Activated CD4-positive, alpha-beta memory T cell treated with anti-CD3 and anti-CD28 coated beads for 36 hours (primary cell): ENCODE measurements around the gene EXOC3L2. TPM values are rescaled to one million over a fixed set of nuclear protein-coding genes. Genes with fewer than 3 reads are reported as not detected.
"Not testable (repeated sequence)": the region's sequence is repeated elsewhere in the genome, so short reads cannot be mapped to it uniquely, and the experiment has no call there.

Source experiments
- CTCF ChIA-PET: fragments of 350-600 bp; sonication (Branson Sonifier 250); formaldehyde crosslinking; loops from one replicate; lab custom pipeline; 2021; ENCODE audit warnings: antibody characterized with exemption, inconsistent platforms; lab: Charles Lee
- POLR2A ChIA-PET: fragments of 350-600 bp; sonication (Branson Sonifier 250); formaldehyde crosslinking; loops from one replicate; lab custom pipeline; 2021; ENCODE audit warnings: antibody characterized with exemption; lab: Charles Lee
- DNase-seq: peaks from one replicate; pipeline ENCODE4 v3.0.0-alpha.2; 2020
- H3K27ac Mint-ChIP-seq: one replicate; pipeline ENCODE4 v1.8.0; 2021; ENCODE audit warnings: mixed read lengths
- H3K27me3 Mint-ChIP-seq: one replicate; pipeline ENCODE4 v1.8.0; 2021; ENCODE audit warnings: mixed read lengths
- H3K36me3 Mint-ChIP-seq: one replicate; pipeline ENCODE4 v1.8.0; 2021; ENCODE audit warnings: mixed read lengths
- H3K4me1 Mint-ChIP-seq: one replicate; pipeline ENCODE4 v1.8.0; 2021; ENCODE audit warnings: low read depth, mixed read lengths
- H3K4me3 Mint-ChIP-seq: one replicate; pipeline ENCODE4 v1.8.0; 2021; ENCODE audit warnings: mild to moderate bottlenecking, mixed read lengths
- H3K9me3 Mint-ChIP-seq: one replicate; pipeline ENCODE4 v1.8.0; 2021; ENCODE audit warnings: mixed read lengths
- intact Hi-C: fragments of 100-400 bp; cut with micrococcal nuclease; formaldehyde crosslinking; loops from one replicate; pipeline ENCODE4 v1.15.1; 2023
- total RNA-seq, 2 experiments: library from RNA; stranded (reverse); gene quantifications; one replicate each; pipeline ENCODE4 v1.2.3, GENCODE V29; 2021

The EXOC3L2 gene
- total RNA-seq, 2 experiments from 2014 or later = not detected

DNA sequence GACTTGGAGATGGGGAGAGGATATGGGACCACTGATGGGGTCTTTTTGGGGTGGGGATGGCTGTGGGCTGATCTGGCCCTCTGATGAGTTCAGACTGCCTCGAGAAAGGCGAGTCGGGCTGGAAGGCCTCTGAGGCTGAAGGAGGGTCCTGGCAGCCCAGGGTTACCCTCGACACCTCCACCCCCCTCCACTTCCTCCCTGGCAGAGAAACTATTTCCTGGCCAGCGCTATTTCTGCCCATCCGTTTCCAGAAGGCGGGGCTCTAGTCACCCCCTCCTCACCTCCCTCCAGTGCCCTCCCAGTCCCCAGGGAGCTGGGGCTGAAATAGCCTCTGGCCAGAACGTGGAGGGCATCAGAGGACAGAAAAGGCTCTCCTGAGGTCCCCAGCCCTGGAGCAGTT is 9.7 kb downstream of the EXOC3L2 start:
- no peak overlapping the region for H3K4me3 Mint-ChIP-seq
- no peaks in the 10 kb centered on the region for H3K36me3 Mint-ChIP-seq
- intact Hi-C loops = no loop called here
- peaks cover 25% of the 10 kb centered on the region for H3K27me3 Mint-ChIP-seq
- no peaks in the 10 kb centered on the region for H3K4me1 Mint-ChIP-seq
- POLR2A ChIA-PET = no interaction called here
- CTCF ChIA-PET = no interaction called here
- H3K27ac Mint-ChIP-seq = no peak overlapping the region
- H3K9me3 Mint-ChIP-seq = no peaks in the 10 kb centered on the region
- DNase-seq = no peak

DNA sequence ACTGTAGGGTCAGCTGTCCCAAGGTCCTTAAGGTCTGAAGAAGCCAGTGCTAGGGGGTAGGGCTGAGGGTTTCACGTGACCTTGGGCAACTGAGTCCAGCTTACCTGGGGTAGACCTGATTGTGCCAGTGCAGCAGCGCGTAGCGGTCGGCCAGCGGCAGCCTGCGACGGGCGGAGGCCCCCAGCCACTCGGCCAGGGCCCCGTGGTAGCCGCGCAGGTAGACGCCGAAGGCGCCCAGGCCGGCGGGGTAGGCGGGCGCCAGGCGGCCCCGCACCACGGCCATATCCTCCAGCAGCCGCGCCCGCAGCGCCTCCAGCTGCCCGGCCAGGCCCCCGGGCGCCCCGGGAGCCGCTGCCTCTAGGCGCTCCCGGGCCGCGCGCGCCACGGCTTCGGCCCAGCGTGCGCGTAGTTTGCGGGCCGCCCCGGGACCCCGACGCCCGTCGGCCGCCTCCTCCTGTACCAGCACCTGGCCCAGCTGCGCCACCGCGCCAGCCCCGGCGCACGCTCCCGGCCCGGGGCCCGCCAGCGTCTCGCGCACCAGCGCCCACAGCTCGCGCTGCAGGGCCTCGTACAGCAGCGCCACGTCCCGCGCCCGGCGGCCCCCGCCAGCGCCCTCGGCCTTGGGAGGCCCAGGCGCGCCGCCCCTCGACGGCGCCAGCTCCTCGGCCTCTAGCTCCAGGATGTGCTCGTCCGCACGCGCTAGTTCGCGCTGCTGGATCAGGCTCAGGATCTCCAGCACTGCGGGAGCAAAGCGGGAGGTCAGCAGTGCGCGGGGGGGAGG is 10.9 kb downstream of the EXOC3L2 start:
- DNase-seq = no peak
- Mint-ChIP-seq H3K27me3 (peaks cover 25% of the 10 kb centered on the region), H3K4me1 (no peaks in the 10 kb centered on the region), H3K9me3 (no peaks in the 10 kb centered on the region), H3K4me3 (no peak overlapping the region), H3K27ac (no peak overlapping the region), H3K36me3 (no peaks in the 10 kb centered on the region)
- ChIA-PET POLR2A (no interaction called here), CTCF (no interaction called here)
- intact Hi-C loops = no loop called here

DNA sequence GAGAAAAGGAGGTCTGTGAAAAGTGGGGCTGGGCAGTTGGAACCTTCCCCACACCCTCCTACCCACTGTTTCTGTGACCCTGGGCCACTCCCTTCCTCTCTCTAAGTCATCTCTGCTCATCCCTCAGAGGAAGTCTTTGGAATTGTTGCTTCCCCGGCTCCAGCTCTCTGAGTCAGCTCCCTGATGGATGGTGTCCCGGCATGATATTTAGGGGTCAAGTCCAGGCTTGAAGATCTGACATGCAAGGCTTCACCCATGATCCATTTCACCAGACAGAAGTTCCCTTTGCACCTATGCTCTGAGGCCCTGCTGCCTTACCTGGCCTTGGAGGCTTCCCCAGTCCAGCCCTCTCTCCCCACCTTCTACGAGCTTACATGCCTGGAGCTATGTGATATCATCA is 13.3 kb downstream of the EXOC3L2 start:
- H3K36me3 Mint-ChIP-seq = no peaks in the 10 kb centered on the region
- DNase-seq = no peak
- intact Hi-C loops = no loop called here
- no peaks in the 10 kb centered on the region for H3K9me3 Mint-ChIP-seq
- no peak overlapping the region for H3K27ac Mint-ChIP-seq
- H3K4me1 Mint-ChIP-seq = no peaks in the 10 kb centered on the region
- POLR2A ChIA-PET = no interaction called here
- CTCF ChIA-PET = no interaction called here
- H3K27me3 Mint-ChIP-seq = peaks cover 21% of the 10 kb centered on the region
- no peak overlapping the region for H3K4me3 Mint-ChIP-seq

DNA sequence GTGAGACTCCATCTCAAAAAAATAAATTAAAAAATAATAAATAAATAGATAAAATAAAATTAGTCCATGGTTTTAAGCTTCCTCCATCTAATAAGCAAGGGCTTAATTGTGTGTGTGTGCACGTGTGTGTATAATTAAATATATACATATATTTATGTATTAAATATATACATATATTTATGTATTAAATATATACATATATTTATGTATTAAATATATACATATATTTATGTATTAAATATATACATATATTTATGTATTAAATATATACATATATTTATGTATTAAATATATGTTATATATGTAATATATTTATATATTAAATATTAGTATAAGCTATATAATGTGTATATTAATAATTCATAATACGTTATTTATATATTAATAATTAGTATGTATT is 16.2 kb downstream of the EXOC3L2 start:
- DNase-seq, POLR2A ChIA-PET, intact Hi-C loops, H3K4me3 Mint-ChIP-seq, H3K36me3 Mint-ChIP-seq, H3K9me3 Mint-ChIP-seq, H3K4me1 Mint-ChIP-seq, H3K27ac Mint-ChIP-seq: not testable (repeated sequence)
- CTCF ChIA-PET = interaction anchor here (1.0 to 1.1 kb wide), 2 partner anchors 16 to 28 kb away, joined by 3 read pairs; no protein-coding TSS in a partner anchor
- H3K27me3 Mint-ChIP-seq = peaks cover 12% of the 10 kb centered on the region

DNA sequence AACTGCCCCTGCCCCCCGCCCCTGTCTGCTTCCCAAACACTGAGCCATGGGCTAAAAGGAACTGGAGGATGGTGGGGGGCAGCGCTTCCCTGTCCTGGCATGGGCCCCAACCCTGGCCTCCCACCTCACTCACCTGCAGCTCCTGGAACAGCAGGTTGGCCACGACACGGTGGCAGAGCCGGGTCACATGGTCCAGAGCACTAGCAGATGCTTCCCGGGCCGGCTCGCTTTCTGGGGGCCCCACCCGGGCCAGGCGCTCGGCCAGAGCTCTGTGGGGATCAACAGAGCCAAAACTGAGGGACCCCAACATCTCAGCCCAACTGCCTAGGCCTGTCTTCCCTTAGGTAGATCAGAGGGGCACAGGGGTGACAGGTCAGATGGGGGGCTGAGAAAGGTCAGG is 20.6 kb downstream of the EXOC3L2 start:
- Mint-ChIP-seq H3K4me1 (no peaks in the 10 kb centered on the region), H3K27me3 (peaks cover 16% of the 10 kb centered on the region), H3K9me3 (no peaks in the 10 kb centered on the region), H3K27ac (no peak overlapping the region), H3K4me3 (no peak overlapping the region), H3K36me3 (no peaks in the 10 kb centered on the region)
- no peak for DNase-seq
- POLR2A ChIA-PET = no interaction called here
- intact Hi-C loops = no loop called here
- CTCF ChIA-PET = no interaction called here

DNA sequence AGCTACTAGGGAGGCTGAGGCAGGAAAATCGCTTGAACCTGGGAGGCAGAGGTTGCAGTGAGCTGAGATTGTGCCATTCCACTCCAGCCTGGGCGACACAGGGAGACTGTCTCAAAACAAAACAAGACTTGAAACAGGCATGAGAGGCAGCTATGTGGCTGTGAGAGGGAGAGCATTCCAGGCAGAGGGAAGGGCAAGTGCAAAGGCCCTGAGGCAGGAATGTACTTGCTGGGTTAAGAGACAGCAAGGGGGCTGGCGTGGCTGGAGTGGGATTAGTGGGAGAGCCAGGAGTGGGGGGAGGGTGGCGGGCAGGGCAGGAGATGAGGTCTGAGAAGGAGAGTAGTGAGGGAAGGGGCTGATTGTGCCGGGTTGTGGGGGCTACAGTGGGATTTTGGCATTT is 21.3 kb downstream of the EXOC3L2 start:
- CTCF ChIA-PET = no interaction called here
- H3K9me3 Mint-ChIP-seq = no peaks in the 10 kb centered on the region
- no peaks in the 10 kb centered on the region for H3K4me1 Mint-ChIP-seq
- H3K4me3 Mint-ChIP-seq = no peak overlapping the region
- H3K27me3 Mint-ChIP-seq = peaks cover 18% of the 10 kb centered on the region
- intact Hi-C loops = no loop called here
- DNase-seq = no peak
- no peak overlapping the region for H3K27ac Mint-ChIP-seq
- no peaks in the 10 kb centered on the region for H3K36me3 Mint-ChIP-seq
- POLR2A ChIA-PET = no interaction called here

DNA sequence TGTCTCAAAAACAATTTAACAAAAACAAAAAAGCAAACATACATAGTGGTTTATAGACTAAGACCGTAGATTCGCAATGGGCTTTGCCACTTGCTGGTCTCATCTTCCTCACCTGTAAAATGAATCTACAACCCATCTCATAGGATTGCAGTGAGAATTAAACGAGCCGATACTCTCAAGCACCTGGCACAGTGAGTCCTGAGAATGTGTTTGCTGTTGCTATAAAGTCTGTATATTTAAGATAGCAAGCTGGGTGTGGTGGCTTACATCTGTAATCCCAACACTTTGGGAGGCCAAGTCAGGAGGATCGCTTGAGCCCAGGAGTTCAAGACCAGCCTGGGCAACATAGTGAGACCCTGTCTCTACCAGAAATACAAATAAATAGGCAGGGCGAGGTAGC is 22.5 kb downstream of the EXOC3L2 start:
- DNase-seq = no peak
- POLR2A ChIA-PET = no interaction called here
- Mint-ChIP-seq H3K4me1 (no peaks in the 10 kb centered on the region), H3K36me3 (no peaks in the 10 kb centered on the region), H3K27ac (no peak overlapping the region), H3K9me3 (no peaks in the 10 kb centered on the region), H3K4me3 (no peak overlapping the region), H3K27me3 (peaks cover 27% of the 10 kb centered on the region)
- CTCF ChIA-PET = no interaction called here
- intact Hi-C loops = no loop called here

DNA sequence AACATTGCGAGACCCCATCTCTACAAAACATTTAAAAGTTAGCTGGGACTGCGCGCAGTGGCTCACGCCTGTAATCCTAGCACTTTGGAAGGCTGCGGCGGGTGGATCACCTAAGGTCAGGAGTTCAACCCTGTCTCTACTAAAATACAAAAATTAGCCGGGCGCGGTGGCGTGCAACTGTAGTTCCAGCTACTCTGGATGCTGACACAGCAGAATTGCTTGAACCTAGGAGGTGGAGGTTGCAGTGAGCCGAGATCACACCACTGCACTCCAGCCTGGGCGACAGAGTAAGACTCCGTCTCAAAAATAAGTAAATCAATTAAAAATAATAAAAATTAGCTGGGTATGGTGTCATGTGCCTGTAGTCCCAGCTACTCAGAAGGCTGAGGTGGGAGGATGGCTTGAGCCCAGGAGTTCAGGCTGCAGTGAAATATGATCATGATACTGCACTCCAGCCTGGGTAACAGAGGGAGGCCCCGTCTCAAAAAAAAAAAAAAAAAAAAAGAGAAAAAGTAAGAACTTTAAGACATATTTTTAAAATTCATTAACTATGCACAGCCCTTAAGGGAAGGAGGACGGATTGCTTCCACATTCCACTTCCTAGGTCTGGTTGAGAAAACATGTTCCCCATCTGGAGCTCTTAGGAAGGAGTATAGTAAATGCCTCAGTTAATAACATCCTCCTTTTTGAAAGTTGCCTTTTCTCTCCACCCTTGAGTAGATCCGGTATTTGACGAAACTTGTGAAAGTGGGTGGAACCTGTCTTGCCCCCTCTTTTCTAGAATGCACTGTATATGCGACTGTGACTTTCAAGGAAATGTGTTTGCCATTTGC is 26.1 kb downstream of the EXOC3L2 start:
- Mint-ChIP-seq H3K27ac (no peak overlapping the region), H3K4me3 (no peak overlapping the region), H3K9me3 (no peaks in the 10 kb centered on the region), H3K27me3 (peaks cover 40% of the 10 kb centered on the region), H3K4me1 (peaks cover 2% of the 10 kb centered on the region), H3K36me3 (no peaks in the 10 kb centered on the region)
- ChIA-PET POLR2A (no interaction called here), CTCF (no interaction called here)
- no peak for DNase-seq
- intact Hi-C loops = no loop called here

DNA sequence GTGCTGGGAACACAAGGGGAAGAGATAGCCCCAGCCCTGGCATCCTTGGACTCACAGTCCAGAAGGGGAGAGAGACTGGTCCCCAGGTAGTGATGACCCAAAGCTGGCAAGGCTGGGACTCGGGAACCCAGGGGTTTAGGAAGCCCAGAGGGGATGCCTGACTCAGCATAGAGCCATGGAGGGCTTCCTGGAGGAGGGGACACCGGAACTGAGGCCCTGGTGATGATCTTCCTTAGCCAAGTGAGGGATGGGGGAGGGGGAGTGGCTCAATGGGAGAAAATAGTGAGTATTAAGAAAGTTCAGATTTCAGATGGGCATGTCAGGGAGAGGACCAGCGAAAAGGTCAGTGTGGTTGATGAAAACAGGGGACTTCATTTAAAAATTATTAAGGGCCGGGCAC is 26.8 kb downstream of the EXOC3L2 start:
- Mint-ChIP-seq H3K27ac (no peak overlapping the region), H3K27me3 (peaks cover 45% of the 10 kb centered on the region), H3K36me3 (no peaks in the 10 kb centered on the region), H3K4me1 (peaks cover 2% of the 10 kb centered on the region), H3K9me3 (no peaks in the 10 kb centered on the region), H3K4me3 (no peak overlapping the region)
- intact Hi-C loops = no loop called here
- no peak for DNase-seq
- ChIA-PET POLR2A (no interaction called here), CTCF (no interaction called here)

DNA sequence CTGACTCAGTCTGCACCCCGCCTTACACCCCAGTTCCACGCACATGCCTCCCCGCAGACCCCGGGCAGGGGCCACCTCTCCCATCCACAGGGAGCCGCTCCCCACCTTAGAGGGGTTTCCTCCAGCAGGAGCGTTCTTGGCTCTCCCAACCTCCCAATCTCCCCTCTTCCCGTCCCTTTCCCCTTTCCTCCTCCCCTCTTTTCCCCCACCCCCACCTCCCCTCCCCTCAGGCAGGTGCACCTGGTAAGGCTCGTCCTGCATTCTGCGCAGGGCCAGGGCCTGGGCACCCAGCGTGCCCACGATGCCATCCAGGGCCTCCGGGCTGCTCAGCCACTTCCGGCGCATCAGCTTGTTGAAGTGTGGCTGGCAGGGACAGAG is 27.3 kb downstream of the EXOC3L2 start:
- ChIA-PET POLR2A (no interaction called here), CTCF (no interaction called here)
- H3K4me1 Mint-ChIP-seq = peaks cover 2% of the 10 kb centered on the region
- peaks cover 46% of the 10 kb centered on the region for H3K27me3 Mint-ChIP-seq
- intact Hi-C loops = no loop called here
- no peak overlapping the region for H3K4me3 Mint-ChIP-seq
- H3K27ac Mint-ChIP-seq = no peak overlapping the region
- H3K36me3 Mint-ChIP-seq = no peaks in the 10 kb centered on the region
- no peak for DNase-seq
- H3K9me3 Mint-ChIP-seq = no peaks in the 10 kb centered on the region

DNA sequence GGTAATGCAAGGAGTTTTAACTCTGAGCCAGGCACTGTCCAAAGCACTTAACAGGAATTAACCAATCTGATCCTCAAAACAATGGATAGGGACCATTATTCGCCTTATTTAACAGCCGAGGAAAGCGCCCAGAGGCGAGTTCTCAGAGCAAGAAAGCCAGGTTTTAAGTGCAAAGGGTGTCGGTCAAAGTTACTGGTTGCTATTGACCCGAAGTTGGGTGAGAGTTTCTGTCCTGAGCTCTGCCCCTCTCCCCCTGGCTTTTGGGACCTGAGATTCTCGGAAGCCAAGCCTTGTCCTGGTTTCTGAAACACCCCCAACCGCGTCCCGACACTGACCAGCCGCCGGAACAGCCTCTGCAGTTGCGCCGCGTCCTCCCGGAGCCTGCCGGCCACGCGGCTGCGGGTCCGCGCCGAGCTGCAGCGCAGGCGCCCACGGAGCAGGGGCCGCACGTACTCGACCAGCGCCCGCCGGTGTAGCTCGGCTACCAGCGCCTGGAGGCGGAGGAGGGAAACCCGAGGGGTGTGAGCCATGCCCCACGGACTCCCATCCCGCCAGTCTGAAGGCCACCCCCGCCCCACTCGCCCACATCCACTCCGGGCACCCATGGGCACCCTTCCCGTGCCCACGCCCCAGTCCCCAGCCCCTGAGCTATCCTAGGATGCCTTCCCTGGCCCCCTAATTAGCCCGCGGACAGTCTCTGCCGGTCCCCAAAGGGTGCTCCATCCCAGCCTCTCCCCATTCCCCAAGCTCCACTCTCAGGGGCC is 27.8 kb downstream of the EXOC3L2 start:
- Mint-ChIP-seq H3K9me3 (no peaks in the 10 kb centered on the region), H3K36me3 (no peaks in the 10 kb centered on the region), H3K27ac (no peak overlapping the region), H3K4me1 (peaks cover 2% of the 10 kb centered on the region), H3K27me3 (peaks cover 46% of the 10 kb centered on the region), H3K4me3 (no peak overlapping the region)
- CTCF ChIA-PET = no interaction called here
- POLR2A ChIA-PET = no interaction called here
- intact Hi-C loops = no loop called here
- no peak for DNase-seq

DNA sequence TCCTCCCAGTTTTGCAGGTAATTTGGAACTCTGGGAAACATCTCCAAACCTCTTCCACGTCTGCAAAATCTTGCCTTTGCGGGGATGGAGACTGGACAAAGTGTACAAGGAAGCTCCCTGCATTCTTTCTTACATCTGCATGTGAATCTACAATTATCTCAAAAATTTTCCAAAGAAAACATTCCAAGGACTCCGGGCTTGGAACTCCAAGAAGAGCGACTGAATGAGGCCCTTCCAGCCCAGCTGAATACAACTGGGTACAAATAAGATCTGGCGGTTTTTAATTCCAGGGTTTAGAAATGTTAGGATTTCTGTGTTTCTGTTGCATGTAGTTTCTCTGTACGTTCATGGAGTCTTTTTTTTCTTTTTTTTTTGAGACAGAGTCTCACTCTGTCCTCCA is 28.5 kb downstream of the EXOC3L2 start:
- no peak overlapping the region for H3K27ac Mint-ChIP-seq
- ChIA-PET POLR2A (no interaction called here), CTCF (no interaction called here)
- DNase-seq = no peak
- intact Hi-C loops = no loop called here
- peaks cover 2% of the 10 kb centered on the region for H3K4me1 Mint-ChIP-seq
- no peaks in the 10 kb centered on the region for H3K9me3 Mint-ChIP-seq
- no peak overlapping the region for H3K4me3 Mint-ChIP-seq
- H3K27me3 Mint-ChIP-seq = peaks cover 42% of the 10 kb centered on the region
- no peaks in the 10 kb centered on the region for H3K36me3 Mint-ChIP-seq
